GM21529 (cell line): ENCODE measurements around the gene CHDH.

ENCODE experiments used
- ATAC-seq: cut with Tn5 transposase; IDR thresholded peaks from one replicate; pipeline ENCODE4 v1.9.1; 2021; ENCODE audit not compliant: unreplicated experiment

CHDH gene

GRCh38 chr3:53764026-53764775, 82.0 kb downstream of the CHDH start:
- no peak for ATAC-seq

GRCh38 chr3:53763353-53763752, 82.9 kb downstream of the CHDH start:
- ATAC-seq, result no peak
